Esophagus muscularis mucosa (tissue), 4 donors: Measurements from ENCODE around the gene B3GNT2. TPM values are rescaled to one million over a fixed set of nuclear protein-coding genes. Genes with fewer than 3 reads are reported as not detected.
"Not testable (repeated sequence)": the region's sequence is repeated elsewhere in the genome, so short reads cannot be mapped to it uniquely, and the experiment has no call there.

ENCODE experiments used
- DNase-seq: peaks from one replicate; pipeline ENCODE4 v3.0.0-alpha.2; 2017; ENCODE audit errors: extremely low spot score
- H3K27ac ChIP-seq, 4 donors: fragments of 200-600 bp; sonication (generic); replicated peaks in 1 of 4; 1 replicate in 3 of 4; 2 replicates in 1 of 4; pipeline ENCODE4 v1.5.1; 2016 to 2019; ENCODE audit warnings: mild to moderate bottlenecking in 1 of 4
- H3K27me3 ChIP-seq, 4 donors: fragments of 200-600 bp; sonication (generic); one replicate each; pipeline versions ENCODE4 v1.5.1 to v1.6.0; 2016 to 2019
- H3K36me3 ChIP-seq, 4 donors: fragments of 200-600 bp; sonication (generic); one replicate each; pipeline ENCODE4 v1.5.1; 2016 to 2019
- H3K4me1 ChIP-seq, 4 donors: fragments of 200-600 bp; sonication (generic); one replicate each; pipeline ENCODE4 v1.5.1; 2016 to 2019
- H3K4me3 ChIP-seq, 4 donors: fragments of 200-600 bp; sonication (generic); 1 replicate in 2 of 4; 2 replicates in 2 of 4; pipeline ENCODE4 v1.5.1; 2016 to 2019; ENCODE audit warnings: mild to moderate bottlenecking in 4 of 4, moderate library complexity in 1 of 4
- H3K9me3 ChIP-seq, 4 donors: fragments of 200-600 bp; sonication (generic); 1 replicate in 3 of 4; 2 replicates in 1 of 4; pipeline ENCODE4 v1.5.1; 2016 to 2019
- CTCF ChIP-seq, 3 experiments: fragments of 200-600 bp in 2 of 3; fragments of 450-650 bp in 1 of 3; sonication (generic) in 2 of 3; IDR thresholded peaks; one replicate each; pipeline ENCODE4 v1.5.1; 2017 to 2019; ENCODE audit warnings: antibody characterized with exemption in 3 of 3, mild to moderate bottlenecking in 2 of 3, moderate library complexity in 1 of 3
- EP300 ChIP-seq: sonication (generic); formaldehyde crosslinking; IDR thresholded peaks from one replicate; pipeline ENCODE4 v1.6.1; 2017; ENCODE audit warnings: antibody characterized with exemption
- POLR2A ChIP-seq: fragments of 450-650 bp; IDR thresholded peaks from one replicate; pipeline ENCODE4 v1.6.1; 2017; ENCODE audit warnings: antibody characterized with exemption, moderate library complexity, mild to moderate bottlenecking, low read depth
- POLR2AphosphoS5 ChIP-seq, 2 donors: sonication (generic); formaldehyde crosslinking; IDR thresholded peaks; one replicate each; pipeline ENCODE4 v1.6.1; 2017; ENCODE audit warnings: antibody characterized with exemption in 2 of 2
- WGBS: methylation state at CpG from one replicate; pipeline ENCODE4 v1.1.5; 2018; 5-methylcytosine and 5-hydroxymethylcytosine counted together
- intact Hi-C: fragments of 100-400 bp; cut with DNase I; formaldehyde crosslinking; loops from one replicate; pipeline ENCODE4 v1.15.1; 2023
- total RNA-seq, 4 donors: library from RNA; depleted of rRNA; stranded (reverse); fragments of >200 nt; gene quantifications; one replicate each; pipeline versions ENCODE4 v1.1.0 to v1.2.1, GENCODE V29; 2016

B3GNT2 gene
- total RNA-seq, 4 donors from 2014 or later = 11.6 to 16.3 (median 14.5) TPM

GRCh38 chr2:62197925-62198633, 2.2 kb downstream of the B3GNT2 start:
- H3K4me1 ChIP-seq = peaks cover 55 to 73% (median 61%) of the 10 kb centered on the region in 4 donors
- peak overlapping the region; percentile 94 to 97 (median 95) for H3K27ac ChIP-seq
- TF ChIP-seq CTCF (IDR thresholded peaks at IDR 0.05) = no peak
- no peak for TF ChIP-seq POLR2A
- TF ChIP-seq EP300 = no peak
- TF ChIP-seq POLR2AphosphoS5 (IDR thresholded peaks at IDR 0.05) = no peak
- 32% methylated on average over 5 of the region's 5 CpGs for WGBS
- no peaks in the 10 kb centered on the region for H3K27me3 ChIP-seq
- peak overlapping the region; percentile 96 to 99 (median 98) for H3K4me3 ChIP-seq
- no peaks in the 10 kb centered on the region for H3K36me3 ChIP-seq
- no peaks in the 10 kb centered on the region for H3K9me3 ChIP-seq
- intact Hi-C loops = loop anchor here (10.0 kb wide), 2 partner anchors 183 to 283 kb away; no protein-coding TSS in a partner anchor
- no peak for DNase-seq

GRCh38 chr2:62198854-62199253, 2.9 kb downstream of the B3GNT2 start:
- not testable (repeated sequence) for DNase-seq, H3K36me3 ChIP-seq, H3K27ac ChIP-seq, H3K9me3 ChIP-seq, H3K27me3 ChIP-seq, H3K4me3 ChIP-seq
- peaks cover 63 to 81% (median 66%) of the 10 kb centered on the region in 4 donors for H3K4me1 ChIP-seq
- intact Hi-C loops = loop anchor here (10.0 kb wide), 2 partner anchors 184 to 284 kb away; no protein-coding TSS in a partner anchor
- WGBS = 91% methylated on average over 8 of the region's 8 CpGs

- intact Hi-C loops = loop anchor here (10.0 kb wide), 2 partner anchors 185 to 285 kb away; no protein-coding TSS in a partner anchor
- Histone ChIP-seq H3K9me3 (no peaks in the 10 kb centered on the region), H3K36me3 (no peaks in the 10 kb centered on the region), H3K4me3 (no peak overlapping the region), H3K27ac (no peak overlapping the region), H3K4me1 (peaks cover 64 to 86% (median 69%) of the 10 kb centered on the region in 4 donors), H3K27me3 (no peaks in the 10 kb centered on the region)
- 65% methylated on average over 1 of the region's 1 CpG for WGBS
- no peak for TF ChIP-seq CTCF (IDR thresholded peaks at IDR 0.05)
- TF ChIP-seq EP300 = no peak
- TF ChIP-seq POLR2AphosphoS5 (IDR thresholded peaks at IDR 0.05) = no peak
- no peak for TF ChIP-seq POLR2A
- DNase-seq = no peak
Measured at GRCh38 chr2:62199392-62200125, 3.6 kb downstream of the B3GNT2 start.

GRCh38 chr2:62200291-62200841, 4.5 kb downstream of the B3GNT2 start:
- Histone ChIP-seq H3K27me3 (no peaks in the 10 kb centered on the region), H3K27ac (no peak overlapping the region), H3K36me3 (no peaks in the 10 kb centered on the region), H3K4me1 (peaks cover 59 to 77% (median 62%) of the 10 kb centered on the region in 4 donors), H3K9me3 (no peaks in the 10 kb centered on the region), H3K4me3 (no peak overlapping the region)
- intact Hi-C loops = no loop called here
- no peak for TF ChIP-seq POLR2AphosphoS5 (IDR thresholded peaks at IDR 0.05)
- no peak for TF ChIP-seq CTCF (IDR thresholded peaks at IDR 0.05)
- DNase-seq = no peak
- 86% methylated on average over 4 of the region's 4 CpGs for WGBS

GRCh38 chr2:62200868-62201267, 5.0 kb downstream of the B3GNT2 start:
- intact Hi-C loops = no loop called here
- peaks cover 57 to 81% (median 62%) of the 10 kb centered on the region in 4 donors for H3K4me1 ChIP-seq

More at GRCh38 chr2:62200868-62201267, 5.0 kb downstream of the B3GNT2 start:
- no peaks in the 10 kb centered on the region for H3K9me3 ChIP-seq
- H3K27ac ChIP-seq = no peak overlapping the region
- H3K36me3 ChIP-seq = no peaks in the 10 kb centered on the region
- 76% methylated on average over 3 of the region's 3 CpGs for WGBS
- TF ChIP-seq POLR2AphosphoS5 (IDR thresholded peaks at IDR 0.05) = no peak
- TF ChIP-seq CTCF (IDR thresholded peaks at IDR 0.05) = no peak
- TF ChIP-seq POLR2A = no peak
- no peak for TF ChIP-seq EP300
- no peaks in the 10 kb centered on the region for H3K27me3 ChIP-seq
- DNase-seq = no peak
- no peak overlapping the region for H3K4me3 ChIP-seq
